OCI-LY1 (cell line): ENCODE measurements around the gene PRICKLE4.
"Not testable (repeated sequence)": the region's sequence is repeated elsewhere in the genome, so short reads cannot be mapped to it uniquely, and the experiment has no call there.

ENCODE experiments used
- H2AFZ ChIP-seq: fragments of 200-600 bp; sonication (generic), shearing (Covaris generic); 2 replicates; pipeline ENCODE4 v1.6.0; 2014; ENCODE audit warnings: antibody characterized with exemption, mild to moderate bottlenecking, low read length
- H3F3A ChIP-seq: fragments of 200-600 bp; sonication (generic), shearing (Covaris generic); 2 replicates; pipeline ENCODE4 v1.6.0; 2014; ENCODE audit warnings: mild to moderate bottlenecking, antibody characterized with exemption, low read length, moderate library complexity; ENCODE audit not compliant: insufficient read depth
- H3K27ac ChIP-seq: fragments of 200-600 bp; sonication (generic); 2 replicates; pipeline ENCODE4 v1.5.1; 2014; ENCODE audit warnings: low read length, mixed run types, mild to moderate bottlenecking, low read depth; ENCODE audit not compliant: poor library complexity, severe bottlenecking
- H3K27me3 ChIP-seq: fragments of 200-600 bp; sonication (generic); 2 replicates; pipeline ENCODE4 v1.6.0; 2014; ENCODE audit warnings: antibody characterized with exemption, mild to moderate bottlenecking, low read length, moderate library complexity; ENCODE audit not compliant: insufficient read depth
- H3K36me3 ChIP-seq: fragments of 200-600 bp; sonication (generic); 2 replicates; pipeline ENCODE4 v1.6.1; 2014; ENCODE audit warnings: mild to moderate bottlenecking, antibody characterized with exemption, low read length, moderate library complexity, mixed read lengths; ENCODE audit not compliant: insufficient read depth
- H3K4me1 ChIP-seq: fragments of 200-600 bp; sonication (generic); 2 replicates; pipeline ENCODE4 v1.5.1; 2014; ENCODE audit warnings: mild to moderate bottlenecking, low read length, moderate library complexity; ENCODE audit not compliant: insufficient read depth, severe bottlenecking
- H3K4me2 ChIP-seq: fragments of 200-600 bp; sonication (generic), shearing (Covaris generic); 2 replicates; pipeline ENCODE4 v1.6.1; 2014; ENCODE audit warnings: low read length
- H3K4me3 ChIP-seq: fragments of 200-600 bp; sonication (generic); 2 replicates; pipeline ENCODE4 v1.5.1; 2014; ENCODE audit warnings: low read length, low read depth, mild to moderate bottlenecking, mixed read lengths; ENCODE audit not compliant: poor library complexity, severe bottlenecking
- H3K79me2 ChIP-seq: fragments of 200-600 bp; shearing (Covaris generic); 2 replicates; pipeline ENCODE4 v1.6.1; 2016; ENCODE audit warnings: mixed run types, low read length, mixed read lengths; ENCODE audit not compliant: insufficient read depth
- H3K9ac ChIP-seq: fragments of 200-600 bp; sonication (generic), shearing (Covaris generic); 2 replicates; pipeline ENCODE4 v1.6.1; 2014; ENCODE audit warnings: mild to moderate bottlenecking, low read length, mixed read lengths
- H3K9me2 ChIP-seq: fragments of 200-600 bp; sonication (generic), shearing (Covaris generic); 2 replicates; pipeline ENCODE4 v1.6.1; 2014; ENCODE audit warnings: low read depth, mild to moderate bottlenecking, low read length, mixed read lengths
- H3K9me3 ChIP-seq: fragments of 200-600 bp; shearing (Covaris generic); 2 replicates; pipeline ENCODE4 v1.6.1; 2014; ENCODE audit warnings: low read length, mixed read lengths
- H4K20me1 ChIP-seq: fragments of 200-600 bp; sonication (generic), shearing (Covaris generic); 2 replicates; pipeline ENCODE4 v1.6.0; 2016; ENCODE audit warnings: mild to moderate bottlenecking, low read length; ENCODE audit not compliant: insufficient read depth
- CTCF ChIP-seq: fragments of 200-600 bp; sonication (generic), shearing (Covaris generic); IDR thresholded peaks from 2 replicates; pipeline ENCODE4 v1.5.1; 2017; ENCODE audit warnings: mild to moderate bottlenecking, antibody characterized with exemption, low read length, moderate library complexity, mixed read lengths
- EZH2 ChIP-seq: fragments of 200-600 bp; sonication (generic), shearing (Covaris generic); IDR thresholded peaks from 2 replicates; pipeline ENCODE4 v1.8.0; 2017; ENCODE audit warnings: borderline replicate concordance, mixed run types, mild to moderate bottlenecking, antibody characterized with exemption, low read length, moderate library complexity, mixed read lengths

PRICKLE4 gene

GRCh38 chr6:41759905-41760579, 20.5 kb upstream of the PRICKLE4 start:
- no peak overlapping the region for H3K4me2 ChIP-seq
- no peaks in the 10 kb centered on the region for H3K4me1 ChIP-seq
- H3K9ac ChIP-seq = no peak overlapping the region

DNA sequence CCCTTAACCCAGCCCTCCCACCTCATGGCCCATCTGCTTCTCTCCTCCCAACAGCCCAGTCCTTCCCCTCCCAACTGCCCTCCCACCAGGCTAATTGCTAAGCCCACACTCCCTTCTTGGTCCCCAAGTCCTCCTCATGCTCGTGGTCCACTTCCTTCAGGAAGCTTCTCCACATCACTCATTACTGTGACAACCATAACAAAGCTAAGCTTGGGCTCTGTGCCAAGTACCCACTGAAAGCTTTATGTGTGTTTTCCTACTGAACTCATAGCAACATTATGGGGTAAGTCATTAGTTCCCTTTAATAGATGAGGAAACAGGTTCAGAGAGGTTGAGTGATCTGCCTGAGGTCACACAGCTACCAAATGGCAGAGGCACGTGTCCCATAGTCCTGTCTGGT, 17.1 kb upstream of the PRICKLE4 start:
- no peaks in the 10 kb centered on the region for H3F3A ChIP-seq
- no peak overlapping the region for H3K4me3 ChIP-seq
- H3K79me2 ChIP-seq = no peaks in the 10 kb centered on the region
- H3K9me2 ChIP-seq = no peaks in the 10 kb centered on the region
- H3K4me2 ChIP-seq = no peak overlapping the region
- H3K27ac ChIP-seq = no peak overlapping the region
- TF ChIP-seq EZH2 (no peak), CTCF (no peak)
- H3K9me3 ChIP-seq = no peaks in the 10 kb centered on the region
- no peaks in the 10 kb centered on the region for H3K36me3 ChIP-seq
- H4K20me1 ChIP-seq = no peaks in the 10 kb centered on the region
- no peak overlapping the region for H3K9ac ChIP-seq
- H2AFZ ChIP-seq = no peak overlapping the region
- no peaks in the 10 kb centered on the region for H3K4me1 ChIP-seq
- peaks cover 4% of the 10 kb centered on the region; the same call in 1 of the 2 replicates for H3K27me3 ChIP-seq

More at GRCh38 chr6:41759905-41760579, 20.5 kb upstream of the PRICKLE4 start:
- no peak overlapping the region for H3K4me3 ChIP-seq
- no peaks in the 10 kb centered on the region for H3K36me3 ChIP-seq
- H3K27me3 ChIP-seq = peaks cover 4% of the 10 kb centered on the region; the same call in 1 of the 2 replicates
- no peak overlapping the region for H3K27ac ChIP-seq
- no peaks in the 10 kb centered on the region for H3K9me3 ChIP-seq
- no peaks in the 10 kb centered on the region for H4K20me1 ChIP-seq
- no peaks in the 10 kb centered on the region for H3K9me2 ChIP-seq
- TF ChIP-seq EZH2 (no peak), CTCF (no peak)
- no peak overlapping the region for H2AFZ ChIP-seq
- H3K79me2 ChIP-seq = no peaks in the 10 kb centered on the region
- H3F3A ChIP-seq = no peaks in the 10 kb centered on the region

- not testable (repeated sequence) for H3K4me1 ChIP-seq, H3K27ac ChIP-seq, H3K36me3 ChIP-seq, H3K9ac ChIP-seq, H3F3A ChIP-seq, H3K4me3 ChIP-seq, H3K9me3 ChIP-seq, H3K4me2 ChIP-seq, H3K79me2 ChIP-seq, H3K9me2 ChIP-seq, H2AFZ ChIP-seq, H4K20me1 ChIP-seq, H3K27me3 ChIP-seq
These were observed 14.4 kb upstream of the PRICKLE4 start for GRCh38 chr6:41766043-41766664.
